Measurements from ENCODE around the gene SPDYE11. TPM values are rescaled to one million over a fixed set of nuclear protein-coding genes. Genes with fewer than 3 reads are reported as not detected.
"Not testable (repeated sequence)": the region's sequence is repeated elsewhere in the genome, so short reads cannot be mapped to it uniquely, and the experiment has no call there.

Gene SPDYE11
- total RNA-seq (not detected), polyA plus RNA-seq (not detected)
- long read RNA-seq, donor 1: 0 reads
- long read RNA-seq, donor 2: 0 reads

GRCh38 chr7:73057811-73058210 is at the start of gene SPDYE11:
TSS of gene SPDYE11 (minus strand) at chr7:73057911. CDS start at chr7:73056111, 1,800 bp downstream.
- H3K4me3 ChIP-seq (ENCODE audit: low read length in 2 of 2); H3K36me3 ChIP-seq (ENCODE audit: control insufficient read depth in 1 of 2, insufficient read depth in 2 of 2, low read length in 1 of 2); H3K27ac ChIP-seq (ENCODE audit: low read depth in 1 of 2, low read length in 2 of 2); H3K27me3 ChIP-seq (ENCODE audit: control insufficient read depth in 1 of 2, insufficient read depth in 2 of 2, low read length in 1 of 2); H3K4me1 ChIP-seq (ENCODE audit: control insufficient read depth in 1 of 2, insufficient read depth in 2 of 2, low read length in 2 of 2); ATAC-seq (ENCODE audit: low FRiP score); H3K9me3 ChIP-seq (ENCODE audit: control insufficient read depth, low read length); DNase-seq; intact Hi-C loops (cut with DNase I): not testable (repeated sequence)
- no CpG with 5 or more reads among the region's 8 CpGs for WGBS, 2 donors

GRCh38 chr7:73085938-73086337 is 28.2 kb upstream of the SPDYE11 start, which contains the start of gene SPDYE9:
TSS of gene SPDYE9 (minus strand) at chr7:73086038. CDS start at chr7:73084238, 1,800 bp downstream.
- H3K4me3 ChIP-seq (ENCODE audit: low read length in 2 of 2); H3K27ac ChIP-seq (ENCODE audit: low read depth in 1 of 2, low read length in 2 of 2); H3K4me1 ChIP-seq (ENCODE audit: control insufficient read depth in 1 of 2, insufficient read depth in 2 of 2, low read length in 2 of 2); ATAC-seq (ENCODE audit: low FRiP score); intact Hi-C loops (cut with DNase I); H3K27me3 ChIP-seq (ENCODE audit: control insufficient read depth in 1 of 2, insufficient read depth in 2 of 2, low read length in 1 of 2); H3K9me3 ChIP-seq (ENCODE audit: control insufficient read depth, low read length); DNase-seq; H3K36me3 ChIP-seq (ENCODE audit: control insufficient read depth in 1 of 2, insufficient read depth in 2 of 2, low read length in 1 of 2): not testable (repeated sequence)
- WGBS, 2 donors: no CpG with 5 or more reads among the region's 8 CpGs

- H3K9me3 ChIP-seq (ENCODE audit: control insufficient read depth, low read length); H3K36me3 ChIP-seq (ENCODE audit: control insufficient read depth in 1 of 2, insufficient read depth in 2 of 2, low read length in 1 of 2); H3K27me3 ChIP-seq (ENCODE audit: control insufficient read depth in 1 of 2, insufficient read depth in 2 of 2, low read length in 1 of 2); intact Hi-C loops (cut with DNase I); H3K4me3 ChIP-seq (ENCODE audit: low read length in 2 of 2); H3K27ac ChIP-seq (ENCODE audit: low read depth in 1 of 2, low read length in 2 of 2); H3K4me1 ChIP-seq (ENCODE audit: control insufficient read depth in 1 of 2, insufficient read depth in 2 of 2, low read length in 2 of 2); ATAC-seq (ENCODE audit: low FRiP score); DNase-seq: not testable (repeated sequence)
- WGBS, 2 donors: no CpG with 5 or more reads among the region's 8 CpGs
Measured at GRCh38 chr7:73029666-73030065, 28.0 kb downstream of the SPDYE11 start, which contains the start of gene SPDYE8. TSS of gene SPDYE8 (minus strand) at chr7:73029766. CDS start at chr7:73027966, 1,800 bp downstream.

GRCh38 chr7:73006491-73006890 is 51.2 kb downstream of the SPDYE11 start:
- ATAC-seq (ENCODE audit: low FRiP score); H3K4me1 ChIP-seq (ENCODE audit: control insufficient read depth in 1 of 2, insufficient read depth in 2 of 2, low read length in 2 of 2); intact Hi-C loops (cut with DNase I); H3K4me3 ChIP-seq (ENCODE audit: low read length in 2 of 2); H3K9me3 ChIP-seq (ENCODE audit: control insufficient read depth, low read length); H3K27me3 ChIP-seq (ENCODE audit: control insufficient read depth in 1 of 2, insufficient read depth in 2 of 2, low read length in 1 of 2); H3K27ac ChIP-seq (ENCODE audit: low read depth in 1 of 2, low read length in 2 of 2); H3K36me3 ChIP-seq (ENCODE audit: control insufficient read depth in 1 of 2, insufficient read depth in 2 of 2, low read length in 1 of 2): not testable (repeated sequence)
- DNase-seq: peak; percentile 44 to 58
- 1% methylated on average over 10 of the region's 10 CpGs for WGBS, 2 donors

- H3K4me1 ChIP-seq (ENCODE audit: control insufficient read depth in 1 of 2, insufficient read depth in 2 of 2, low read length in 2 of 2); H3K27me3 ChIP-seq (ENCODE audit: control insufficient read depth in 1 of 2, insufficient read depth in 2 of 2, low read length in 1 of 2); intact Hi-C loops (cut with DNase I); H3K36me3 ChIP-seq (ENCODE audit: control insufficient read depth in 1 of 2, insufficient read depth in 2 of 2, low read length in 1 of 2); H3K9me3 ChIP-seq (ENCODE audit: control insufficient read depth, low read length): not testable (repeated sequence)
- WGBS, 2 donors: 0 to 1% methylated on average over 37 to 52 of the region's 66 CpGs
- H3K4me3 ChIP-seq (ENCODE audit: low read length in 2 of 2): peak overlapping the region; percentile 12 to 59
- DNase-seq: peak; percentile 91 to 93
- ATAC-seq (ENCODE audit: low FRiP score): peak; percentile 98
- peak overlapping the region in 1 of 2 donors; percentile 65 for H3K27ac ChIP-seq (ENCODE audit: low read depth in 1 of 2, low read length in 2 of 2)
Measured at GRCh38 chr7:73005693-73006447, 51.8 kb downstream of the SPDYE11 start.

GRCh38 chr7:73005356-73005692 is 52.4 kb downstream of the SPDYE11 start:
- H3K36me3 ChIP-seq (ENCODE audit: control insufficient read depth in 1 of 2, insufficient read depth in 2 of 2, low read length in 1 of 2); H3K4me1 ChIP-seq (ENCODE audit: control insufficient read depth in 1 of 2, insufficient read depth in 2 of 2, low read length in 2 of 2); intact Hi-C loops (cut with DNase I); H3K9me3 ChIP-seq (ENCODE audit: control insufficient read depth, low read length); H3K27me3 ChIP-seq (ENCODE audit: control insufficient read depth in 1 of 2, insufficient read depth in 2 of 2, low read length in 1 of 2): not testable (repeated sequence)
- 0 to 1% methylated on average over 14 to 18 of the region's 30 CpGs for WGBS, 2 donors
- Histone ChIP-seq H3K27ac (ENCODE audit: low read depth in 1 of 2, low read length in 2 of 2) (peak overlapping the region in 1 of 2 donors; percentile 65), H3K4me3 (ENCODE audit: low read length in 2 of 2) (peak overlapping the region; percentile 12 to 59)
- ATAC-seq (ENCODE audit: low FRiP score): peak; percentile 98
- DNase-seq: peak; percentile 83 to 91

GRCh38 chr7:72997887-72998468 is 59.7 kb downstream of the SPDYE11 start:
- H3K27ac ChIP-seq (ENCODE audit: low read depth in 1 of 2, low read length in 2 of 2); H3K27me3 ChIP-seq (ENCODE audit: control insufficient read depth in 1 of 2, insufficient read depth in 2 of 2, low read length in 1 of 2); intact Hi-C loops (cut with DNase I); H3K4me3 ChIP-seq (ENCODE audit: low read length in 2 of 2); H3K4me1 ChIP-seq (ENCODE audit: control insufficient read depth in 1 of 2, insufficient read depth in 2 of 2, low read length in 2 of 2); H3K36me3 ChIP-seq (ENCODE audit: control insufficient read depth in 1 of 2, insufficient read depth in 2 of 2, low read length in 1 of 2); ATAC-seq (ENCODE audit: low FRiP score); DNase-seq; H3K9me3 ChIP-seq (ENCODE audit: control insufficient read depth, low read length): not testable (repeated sequence)
- WGBS, 2 donors: no CpG with 5 or more reads among the region's 11 CpGs

All from aorta (tissue), 5 donors.